SK-N-SH treated with all-trans-retinoic acid at 6 μM for 48 hours (cell line): ENCODE results near the gene OTOG.

Experiments used
- GLIS3 ChIP-seq: fragments of 250-450 bp; sonication (Bioruptor Pico); IDR thresholded peaks from 2 replicates; pipeline ENCODE4 v1.5.0; 2020; ENCODE audit warnings: mild to moderate bottlenecking, moderate library complexity
- PATZ1 ChIP-seq: fragments of 250-450 bp; sonication (Bioruptor Pico); IDR thresholded peaks from 2 replicates; pipeline ENCODE4 v1.8.0; 2020; ENCODE audit warnings: mild to moderate bottlenecking, moderate library complexity, borderline replicate concordance
- PPARA ChIP-seq: fragments of 250-450 bp; sonication (Bioruptor Pico); IDR thresholded peaks from 2 replicates; pipeline ENCODE4 v1.5.0; 2020; ENCODE audit warnings: mild to moderate bottlenecking, borderline replicate concordance
- RARB ChIP-seq: fragments of 250-450 bp; sonication (Bioruptor Pico); IDR thresholded peaks from 2 replicates; pipeline ENCODE4 v1.8.0; 2021; ENCODE audit warnings: mild to moderate bottlenecking, moderate library complexity
- SNAI2 ChIP-seq: fragments of 250-450 bp; sonication (Bioruptor Pico); IDR thresholded peaks from 2 replicates; pipeline ENCODE4 v1.5.0; 2020; ENCODE audit warnings: mild to moderate bottlenecking, moderate library complexity
- ZFP3 ChIP-seq: fragments of 250-450 bp; sonication (Bioruptor Pico); IDR thresholded peaks from 2 replicates; pipeline ENCODE4 v1.5.0; 2020; ENCODE audit warnings: mild to moderate bottlenecking, moderate library complexity
- ZNF70 ChIP-seq: fragments of 450-650 bp; formaldehyde crosslinking; IDR thresholded peaks from 2 replicates; pipeline ENCODE4 v1.5.0; 2020; ENCODE audit warnings: mild to moderate bottlenecking, moderate library complexity
- ZNF8 ChIP-seq: fragments of 450-650 bp; formaldehyde crosslinking; IDR thresholded peaks from 2 replicates; pipeline ENCODE4 v1.5.0; 2020; ENCODE audit warnings: mild to moderate bottlenecking, moderate library complexity

GRCh38 chr11:17515443-17516176 lies 31.4 kb upstream of the OTOG start:
- TF ChIP-seq RARB (CRISPR knock-in tag) (no peak), SNAI2 (0 out of 2 replicates have a peak, but pooled peaks have one; percentile 62), PATZ1 (CRISPR knock-in tag) (0 out of 2 replicates have a peak, but pooled peaks have one; percentile 65), ZFP3 (CRISPR knock-in tag) (no peak; the same call in 1 of the 2 replicates), ZNF70 (CRISPR knock-in tag) (no peak), ZNF8 (CRISPR knock-in tag) (0 out of 2 replicates have a peak, but pooled peaks have one; percentile 12), GLIS3 (no peak), PPARA (CRISPR knock-in tag) (peak; percentile 53; the same call in 1 of the 2 replicates)
